CD14-positive monocyte (primary cell): ENCODE results near the gene ABCE1. TPM values are rescaled to one million over a fixed set of nuclear protein-coding genes. Genes with fewer than 3 reads are reported as not detected.

Source experiments
- DNase-seq, 3 donors: peaks; one replicate each; pipeline ENCODE4 v3.0.0-alpha.2; 2011 to 2022
- H2AFZ ChIP-seq: 2 replicates; pipeline ENCODE4 v1.6.0; 2012; ENCODE audit warnings: mild to moderate bottlenecking, low read depth, low read length, inconsistent platforms; ENCODE audit not compliant: insufficient read depth, poor library complexity, severe bottlenecking
- H3K27ac ChIP-seq, 2 donors: 1 replicate in 1 of 2; 2 replicates in 1 of 2; pipeline ENCODE4 v1.5.1; 2012 to 2013; ENCODE audit warnings: low read length in 2 of 2, control low read depth in 1 of 2, inconsistent platforms in 1 of 2, low read depth in 1 of 2, mild to moderate bottlenecking in 1 of 2
- H3K27me3 ChIP-seq, 2 donors: one replicate each; pipeline versions ENCODE4 v1.6.0 to v1.6.1; 2011 to 2013; ENCODE audit warnings: low read length in 2 of 2; ENCODE audit not compliant: control insufficient read depth in 2 of 2, insufficient read depth in 2 of 2
- H3K36me3 ChIP-seq, 2 donors: replicated peaks in 1 of 2; 1 replicate in 1 of 2; 2 replicates in 1 of 2; pipeline versions ENCODE4 v1.5.1 to v1.6.1; 2012 to 2013; ENCODE audit warnings: low read length in 2 of 2, control low read depth in 1 of 2, inconsistent platforms in 1 of 2, mild to moderate bottlenecking in 1 of 2; ENCODE audit not compliant: insufficient read depth in 2 of 2, control insufficient read depth in 1 of 2
- H3K4me1 ChIP-seq, 2 donors: 1 replicate in 1 of 2; 2 replicates in 1 of 2; pipeline versions ENCODE4 v1.5.1 to v1.6.1; 2012 to 2013; ENCODE audit warnings: low read length in 2 of 2, control low read depth in 1 of 2, inconsistent platforms in 1 of 2, mild to moderate bottlenecking in 1 of 2, moderate library complexity in 1 of 2; ENCODE audit not compliant: insufficient read depth in 2 of 2, control insufficient read depth in 1 of 2
- H3K4me2 ChIP-seq: replicated peaks from 2 replicates; pipeline ENCODE3; 2012; ENCODE audit warnings: low read length, moderate library complexity, mild to moderate bottlenecking; ENCODE audit not compliant: poor library complexity, severe bottlenecking; ENCODE audit errors: extremely low read depth
- H3K4me3 ChIP-seq, 3 experiments: fragments of 200-600 bp in 1 of 3; sonication (generic) in 1 of 3; replicated peaks in 1 of 3; 1 replicate in 2 of 3; 2 replicates in 1 of 3; pipeline ENCODE4 v1.5.1; 2011 to 2013; ENCODE audit warnings: low read length in 3 of 3, mild to moderate bottlenecking in 3 of 3, control low read depth in 2 of 3, low read depth in 2 of 3, inconsistent platforms in 1 of 3, moderate library complexity in 1 of 3
- H3K79me2 ChIP-seq: 2 replicates; pipeline ENCODE4 v1.6.0; 2012; ENCODE audit warnings: mild to moderate bottlenecking, control low read depth, inconsistent platforms, low read length, moderate library complexity; ENCODE audit not compliant: insufficient read depth
- H3K9ac ChIP-seq: 2 replicates; pipeline ENCODE4 v1.6.0; 2017; ENCODE audit warnings: low read length, mild to moderate bottlenecking; ENCODE audit not compliant: insufficient read depth, poor library complexity, severe bottlenecking
- H3K9me3 ChIP-seq, 2 donors: replicated peaks in 1 of 2; 1 replicate in 1 of 2; 2 replicates in 1 of 2; pipeline versions ENCODE4 v1.5.1 to v1.6.1; 2012 to 2013; ENCODE audit warnings: low read length in 2 of 2, control low read depth in 1 of 2; ENCODE audit not compliant: control insufficient read depth in 1 of 2, insufficient read depth in 1 of 2
- H4K20me1 ChIP-seq: 2 replicates; pipeline ENCODE4 v1.6.0; 2012; ENCODE audit warnings: mild to moderate bottlenecking, low read length, control low read depth, moderate library complexity; ENCODE audit not compliant: insufficient read depth
- H3K27ac Mint-ChIP-seq, 7 donors: one replicate each; pipeline ENCODE4 v1.8.0; 2020; ENCODE audit warnings: mild to moderate bottlenecking in 7 of 7, mixed read lengths in 7 of 7, moderate library complexity in 6 of 7, inconsistent platforms in 2 of 7
- H3K27me3 Mint-ChIP-seq, 3 donors: one replicate each; pipeline ENCODE4 v1.8.0; 2021 to 2022; ENCODE audit warnings: low read depth in 3 of 3, mild to moderate bottlenecking in 3 of 3, mixed read lengths in 3 of 3, moderate library complexity in 3 of 3, inconsistent platforms in 1 of 3
- H3K36me3 Mint-ChIP-seq, 2 donors: one replicate each; pipeline ENCODE4 v1.8.0; 2020; ENCODE audit warnings: mixed read lengths in 2 of 2, inconsistent platforms in 1 of 2, mild to moderate bottlenecking in 1 of 2
- H3K4me1 Mint-ChIP-seq: one replicate; pipeline ENCODE4 v1.8.0; 2020; ENCODE audit warnings: mild to moderate bottlenecking, mixed read lengths
- H3K4me3 Mint-ChIP-seq, 2 donors: one replicate each; pipeline ENCODE4 v1.8.0; 2020; ENCODE audit warnings: mild to moderate bottlenecking in 2 of 2, mixed read lengths in 2 of 2, moderate library complexity in 1 of 2
- H3K9me3 Mint-ChIP-seq, 7 donors: one replicate each; pipeline ENCODE4 v1.8.0; 2020 to 2022; ENCODE audit warnings: mixed read lengths in 7 of 7, mild to moderate bottlenecking in 6 of 7, moderate library complexity in 6 of 7, inconsistent platforms in 2 of 7
- CTCF ChIP-seq: fragments of 200-600 bp; IDR thresholded peaks from one replicate; pipeline ENCODE4 v1.8.0; 2022; ENCODE audit warnings: antibody characterized with exemption, mild to moderate bottlenecking
- WGBS: methylation state at CpG from one replicate; pipeline ENCODE4 v1.1.5; 2013; ENCODE audit warnings: missing lambda C conversion rate; ENCODE audit not compliant: insufficient coverage; 5-methylcytosine and 5-hydroxymethylcytosine counted together
- intact Hi-C, 2 donors: fragments of 100-400 bp; cut with micrococcal nuclease; formaldehyde crosslinking; loops; one replicate each; pipeline versions ENCODE4 v1.15.0 to v1.15.1; 2023
- polyA plus RNA-seq, 3 donors: library from polyadenylated mRNA; depleted of rRNA in 1 of 3; unstranded in 2 of 3; stranded (reverse) in 1 of 3; fragments of 300-500 nt in 2 of 3; fragments of >200 nt in 1 of 3; fragmentation: Illumina TruSeq in 2 of 3; gene quantifications; 1 replicate in 2 of 3; 2 replicates in 1 of 3; pipeline ENCODE4 v1.2.3, GENCODE V29; 2012 to 2021

ABCE1 gene
- polyA plus RNA-seq, 3 donors = 22.1 to 25.0 (median 23.7) TPM

GRCh38 chr4:145049241-145049640, 48.9 kb upstream of the ABCE1 start:
- H3K9me3 Mint-ChIP-seq = peaks cover 0 to 4% (median 0%) of the 10 kb centered on the region in 7 donors
- H3K4me3 ChIP-seq = no peak overlapping the region
- no peak overlapping the region for H2AFZ ChIP-seq
- H3K27ac Mint-ChIP-seq = no peak overlapping the region
- intact Hi-C loops = no loop called here
- peaks cover 16 to 29% of the 10 kb centered on the region in 2 donors for H3K36me3 Mint-ChIP-seq
- no peaks in the 10 kb centered on the region for H3K4me1 ChIP-seq
- H3K79me2 ChIP-seq = no peaks in the 10 kb centered on the region
- TF ChIP-seq CTCF = no peak
- peaks cover 0 to under 1% (median 0%) of the 10 kb centered on the region in 3 donors for H3K27me3 Mint-ChIP-seq
- no peaks in the 10 kb centered on the region for H3K9me3 ChIP-seq
- H3K36me3 ChIP-seq = peaks cover 0 to 7% of the 10 kb centered on the region in 2 donors
- no CpG with 5 or more reads among the region's 1 CpG for WGBS
- H3K4me1 Mint-ChIP-seq = no peaks in the 10 kb centered on the region
- H3K4me2 ChIP-seq = no peak overlapping the region
- no peak overlapping the region for H3K27ac ChIP-seq
- no peak for DNase-seq
- H4K20me1 ChIP-seq = no peaks in the 10 kb centered on the region
- no peak overlapping the region for H3K9ac ChIP-seq
- no peaks in the 10 kb centered on the region for H3K27me3 ChIP-seq
- H3K4me3 Mint-ChIP-seq = no peak overlapping the region

GRCh38 chr4:145055533-145056257, 42.4 kb upstream of the ABCE1 start:
- Mint-ChIP-seq H3K27ac (peak overlapping the region in 1 of 7 donors; percentile 42), H3K36me3 (peaks cover 11 to 24% of the 10 kb centered on the region in 2 donors), H3K4me3 (no peak overlapping the region), H3K4me1 (peaks cover 3% of the 10 kb centered on the region), H3K27me3 (peaks cover 0 to 1% (median 0%) of the 10 kb centered on the region in 3 donors), H3K9me3 (peaks cover 0 to 4% (median 0%) of the 10 kb centered on the region in 7 donors)
- H3K4me2 ChIP-seq = no peak overlapping the region
- no peaks in the 10 kb centered on the region for H3K27me3 ChIP-seq
- DNase-seq = no peak
- peaks cover 0 to 3% of the 10 kb centered on the region in 2 donors for H3K36me3 ChIP-seq
- intact Hi-C loops = loop anchor here in 1 of 2 donors (10.0 kb wide), 1 partner anchor 881 kb away; no protein-coding TSS in a partner anchor
- H3K4me3 ChIP-seq = no peak overlapping the region
- TF ChIP-seq CTCF = no peak
- no peak overlapping the region for H2AFZ ChIP-seq
- WGBS = 96% methylated on average over 3 of the region's 5 CpGs
- no peak overlapping the region for H3K9ac ChIP-seq
- H3K27ac ChIP-seq = no peak overlapping the region
- no peaks in the 10 kb centered on the region for H3K9me3 ChIP-seq
- no peaks in the 10 kb centered on the region for H3K4me1 ChIP-seq
- no peaks in the 10 kb centered on the region for H3K79me2 ChIP-seq
- H4K20me1 ChIP-seq = no peaks in the 10 kb centered on the region
